ENCODE data around the gene ACOXL.

ACOXL gene

GRCh38 chr2:110759411-110759810 is 27.0 kb downstream of the ACOXL start:
- no peak for DNase-seq

DNA sequence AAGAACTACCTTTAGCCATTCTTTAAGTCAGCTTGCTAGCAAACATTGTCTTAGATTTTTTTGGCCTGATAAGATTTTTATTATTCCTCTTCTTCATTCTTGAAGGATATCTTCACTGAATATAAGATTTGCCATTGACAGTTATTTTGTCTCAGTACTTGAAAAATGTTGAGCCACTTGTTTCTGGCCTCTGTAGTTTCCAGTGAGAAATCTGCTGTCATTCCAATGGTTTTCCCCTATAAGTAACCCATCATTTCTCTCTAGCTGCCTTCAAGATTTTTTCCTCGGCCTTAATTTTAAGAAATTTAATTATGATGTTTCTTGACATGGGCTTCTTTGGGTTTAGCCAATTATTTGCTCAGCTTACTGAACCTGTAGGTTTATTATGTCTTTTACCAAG is 32.6 kb downstream of the ACOXL start:
- no peak for DNase-seq

GRCh38 chr2:110766291-110766690 is 33.9 kb downstream of the ACOXL start:
- DNase-seq = peak; percentile 30 to 59 (median 54)

- no peak for DNase-seq
Measured at GRCh38 chr2:110768591-110768990, 36.2 kb downstream of the ACOXL start.

DNA sequence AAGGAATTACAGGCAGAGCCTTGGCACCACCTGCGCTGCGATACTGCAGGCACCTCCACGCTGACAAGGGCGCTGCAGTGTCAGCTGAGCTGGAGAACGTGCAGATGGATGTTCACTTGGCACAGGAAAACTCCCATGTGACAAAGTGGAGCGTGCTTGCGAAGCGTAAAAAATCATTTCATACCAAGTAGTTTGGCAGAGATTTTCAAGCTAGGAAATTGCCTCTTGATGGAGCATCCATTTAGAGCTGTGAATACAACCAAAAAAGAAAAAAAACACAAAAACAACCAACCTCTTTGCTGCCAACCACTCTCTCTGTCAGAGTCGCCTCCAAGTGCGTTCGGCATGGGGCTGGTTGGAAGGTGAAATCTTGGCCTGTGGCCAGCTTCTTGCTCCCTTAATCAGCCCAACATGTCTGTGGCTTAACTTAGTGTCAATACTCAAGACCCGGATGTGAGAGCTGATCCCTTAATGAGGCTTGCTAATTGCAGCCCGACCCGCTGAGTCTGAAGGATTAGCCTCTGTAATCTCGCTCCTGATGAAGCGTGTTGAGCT is 38.1 kb downstream of the ACOXL start:
- no peak for DNase-seq

GRCh38 chr2:110770959-110771431 is 38.6 kb downstream of the ACOXL start:
- DNase-seq = no peak

DNA sequence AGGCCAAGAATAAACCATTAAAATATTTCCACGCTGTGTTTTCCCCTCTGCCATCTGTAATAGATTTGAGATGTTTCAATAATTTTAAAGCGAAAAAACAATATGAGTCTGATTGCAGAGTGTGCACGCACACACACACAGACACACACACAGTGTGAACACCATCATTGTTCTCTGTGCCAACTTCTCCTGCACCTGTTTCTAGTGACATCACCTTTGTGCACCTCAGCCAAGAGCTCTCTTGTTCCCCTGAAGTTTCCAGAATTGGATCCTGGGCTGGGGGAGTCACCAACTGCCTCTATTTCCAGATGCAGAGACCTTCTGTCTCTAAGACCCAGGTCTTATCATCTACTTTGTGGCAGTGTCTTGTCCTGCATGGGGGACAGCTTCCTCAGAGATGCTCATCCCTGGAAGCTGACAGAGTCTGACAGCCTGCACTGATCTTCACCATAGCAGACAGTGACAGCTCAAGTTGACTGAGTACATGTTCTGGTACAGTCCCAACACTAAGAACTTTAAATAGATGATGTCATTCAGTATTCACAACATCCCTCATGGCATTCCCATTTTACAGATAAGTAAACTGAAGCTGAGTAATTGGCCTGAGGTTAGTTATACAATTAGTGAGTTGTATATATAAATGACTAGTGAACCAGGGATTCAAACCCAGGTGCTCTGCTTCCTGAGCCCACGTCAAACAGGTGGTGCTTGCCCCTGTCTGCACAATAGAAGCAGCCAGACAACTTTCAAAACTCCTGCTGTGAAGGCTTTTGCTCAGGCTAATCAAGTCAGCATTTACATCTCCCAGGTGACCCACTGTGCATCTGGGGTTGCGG is 39.4 kb downstream of the ACOXL start:
- DNase-seq = no peak

DNA sequence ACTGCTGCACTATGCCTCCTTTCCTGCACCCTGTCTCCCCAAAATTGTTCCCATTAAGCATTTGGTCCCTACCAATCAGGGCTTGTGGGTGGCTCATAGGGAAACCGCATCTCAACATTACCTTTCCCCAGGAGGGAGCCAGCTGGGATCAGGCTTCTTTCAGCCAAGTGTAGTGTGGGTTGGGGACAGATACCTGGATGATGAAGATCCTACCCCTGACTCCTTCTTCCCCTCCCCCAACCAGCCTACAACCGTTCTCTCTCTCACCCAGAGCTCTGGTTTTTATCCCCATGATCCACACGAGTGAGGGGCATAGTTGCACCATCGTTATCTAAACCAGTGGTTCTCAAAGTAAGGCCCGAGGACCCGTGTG is 40.0 kb downstream of the ACOXL start:
- DNase-seq = no peak

DNA sequence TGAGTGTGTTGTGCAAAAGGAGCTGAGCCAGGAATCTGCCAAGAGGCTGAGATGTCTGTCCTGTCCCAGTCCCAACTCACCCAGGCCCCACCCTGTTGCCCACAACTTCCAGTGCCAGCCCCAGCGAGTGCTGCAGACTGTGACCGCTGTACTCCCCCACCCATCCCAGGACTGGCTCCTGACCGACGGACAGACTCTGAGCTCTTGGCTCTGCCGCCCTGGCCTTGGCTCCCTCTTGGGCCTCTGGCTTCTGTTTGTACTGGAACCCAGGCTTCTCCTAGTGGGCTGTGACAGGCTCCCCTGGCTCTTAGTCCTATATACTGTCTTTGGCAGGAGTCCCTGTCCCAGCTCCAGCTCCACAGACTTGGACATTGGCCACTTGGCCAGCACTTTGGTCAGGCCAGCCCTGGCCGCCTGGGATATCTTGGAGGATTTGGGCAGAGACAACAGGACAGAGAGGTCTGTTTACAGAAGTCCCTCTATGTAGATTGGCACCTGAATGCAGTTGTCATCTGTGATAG is 41.1 kb downstream of the ACOXL start:
- no peak for DNase-seq

DNA sequence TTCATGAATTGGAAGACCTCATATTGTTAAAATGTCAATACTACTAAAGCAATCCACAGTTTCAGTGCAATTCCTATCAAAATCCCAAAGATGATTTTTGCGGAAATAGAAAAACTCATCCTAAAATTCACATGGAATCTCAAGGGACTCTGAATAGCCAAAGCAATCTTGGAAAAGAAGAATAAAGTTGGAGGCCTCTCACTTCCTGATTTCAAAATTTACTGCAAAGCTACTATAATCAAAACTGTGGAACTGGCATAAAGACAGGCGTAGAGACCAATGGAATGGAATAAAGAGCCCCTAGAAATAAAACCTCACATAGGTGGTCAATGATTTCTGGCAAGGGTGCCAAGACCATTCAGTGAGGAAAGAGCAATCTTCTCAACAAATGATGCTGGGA is 42.3 kb downstream of the ACOXL start:
- DNase-seq = no peak

- no peak for DNase-seq
Measured at GRCh38 chr2:110777531-110778311, 45.3 kb downstream of the ACOXL start.

DNA sequence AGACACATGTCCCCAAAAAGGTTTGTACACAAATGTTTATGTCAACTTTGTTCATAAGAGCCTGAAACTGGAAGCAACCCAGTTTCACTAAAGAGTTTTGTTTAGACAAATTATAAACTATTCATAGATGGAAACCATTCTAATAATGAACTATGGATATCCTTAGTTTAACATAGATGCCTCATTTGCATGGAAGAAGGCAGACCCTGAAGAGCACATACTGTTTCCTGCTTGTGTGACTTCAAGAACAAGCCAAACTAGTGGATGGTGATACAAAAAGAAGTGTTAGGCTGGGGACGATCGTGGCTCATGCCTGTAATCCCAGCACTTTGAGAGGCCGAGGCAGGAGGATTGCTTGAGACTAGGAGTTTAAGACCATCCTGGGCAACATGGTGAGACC is 48.1 kb downstream of the ACOXL start:
- DNase-seq = no peak

- DNase-seq = no peak
Measured at GRCh38 chr2:110783196-110783873, 51.0 kb downstream of the ACOXL start.

GRCh38 chr2:110784047-110784631 is 51.8 kb downstream of the ACOXL start:
- no peak for DNase-seq

- no peak for DNase-seq
Measured at GRCh38 chr2:110785439-110785838, 53.1 kb downstream of the ACOXL start.

DNA sequence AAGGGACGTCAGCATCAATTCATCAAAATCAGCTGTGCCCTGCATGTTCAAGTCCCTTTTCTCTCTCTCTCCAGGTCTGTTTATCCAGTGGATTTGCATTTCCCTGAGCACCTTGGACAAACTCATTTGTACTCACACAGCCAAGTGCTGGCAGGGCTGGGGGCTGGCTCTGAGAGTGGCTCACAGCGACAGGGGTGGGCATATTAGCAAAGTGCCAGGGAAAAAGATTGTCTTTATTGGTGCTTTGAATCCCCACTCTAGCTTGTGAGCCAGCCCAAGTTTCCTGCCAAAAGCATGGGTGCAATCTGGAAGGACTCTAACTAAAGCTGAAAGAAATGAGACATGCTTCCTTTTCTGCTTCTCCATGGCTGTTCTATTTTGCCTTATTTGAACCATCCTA is 56.6 kb downstream of the ACOXL start:
- no peak for DNase-seq

- no peak for DNase-seq
Measured at GRCh38 chr2:110789706-110790105, 57.3 kb downstream of the ACOXL start.

GRCh38 chr2:110790907-110791306 is 58.5 kb downstream of the ACOXL start:
- no peak for DNase-seq

GRCh38 chr2:110791435-110791834 is 59.1 kb downstream of the ACOXL start:
- no peak for DNase-seq

DNA sequence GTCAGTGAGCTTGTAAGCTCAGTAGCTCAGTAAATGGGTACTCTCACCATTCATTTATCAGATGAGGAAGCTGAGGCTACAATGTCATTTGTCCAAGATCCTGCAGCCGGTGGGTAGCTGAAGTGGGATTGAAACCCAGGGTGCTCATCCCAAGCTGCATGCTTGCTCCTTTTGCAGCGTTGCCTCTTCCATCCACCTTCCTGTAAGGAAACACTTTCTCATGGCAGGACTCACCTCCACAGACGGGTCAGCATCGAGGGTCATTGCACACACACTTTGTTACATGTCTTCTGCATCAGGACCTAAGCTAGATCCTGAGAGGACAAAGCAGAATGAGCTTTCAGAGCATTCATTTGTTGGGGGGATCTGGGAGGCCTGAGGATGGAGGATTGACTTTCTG is 60.7 kb downstream of the ACOXL start:
- no peak for DNase-seq

DNA sequence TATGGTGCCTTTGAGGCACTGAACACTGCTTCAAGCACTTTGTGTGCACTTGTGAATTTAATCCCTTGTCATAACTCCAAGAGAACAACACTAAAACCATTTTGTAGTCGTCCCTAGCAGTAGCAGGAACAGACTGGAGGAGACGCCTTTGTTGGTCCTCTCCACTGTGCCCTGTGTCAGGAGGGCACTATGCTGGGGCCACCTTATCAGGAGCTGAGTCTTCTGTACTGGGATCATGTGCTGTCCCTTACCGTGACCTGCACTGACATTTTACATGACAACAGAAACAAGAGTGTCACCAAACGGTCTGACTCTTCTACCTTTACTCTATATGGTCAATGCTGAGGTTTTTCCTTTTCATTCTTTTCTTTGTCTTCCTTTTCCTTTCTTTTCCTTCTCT is 62.0 kb downstream of the ACOXL start:
- no peak for DNase-seq

DNA sequence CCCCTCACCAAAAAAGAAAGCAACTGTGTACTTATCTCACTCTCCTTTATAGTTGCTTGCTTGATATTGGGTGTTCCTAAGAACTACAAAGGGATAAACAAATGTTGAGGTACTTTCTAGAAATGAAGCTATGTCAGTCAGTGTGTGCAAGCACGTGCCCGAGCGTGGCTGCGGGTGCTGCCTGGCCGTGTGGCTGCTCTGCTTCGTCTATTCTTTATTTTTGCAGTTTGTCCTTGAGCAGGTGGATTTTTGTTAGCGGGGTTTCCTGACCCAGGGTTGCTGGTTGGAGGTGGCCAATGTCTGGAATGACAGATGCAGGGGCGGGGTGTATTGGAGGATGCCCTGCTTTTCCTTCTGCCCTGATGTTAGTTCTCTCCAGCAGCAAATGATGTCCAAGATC is 62.6 kb downstream of the ACOXL start:
- DNase-seq = no peak

Measured in suppressor macrophage (primary cell).